ENCODE measurements around the gene PSD2. TPM values are rescaled to one million over a fixed set of nuclear protein-coding genes. Genes with fewer than 3 reads are reported as not detected.

The PSD2 gene
- total and polyA plus RNA-seq, 10 of the 15 experiments (the other 5 are each of a cell fraction or from before 2014, with no cell fraction given): 0.02 to 0.14 (median 0.03) TPM; not detected in 5

- ChIA-PET RAD21 (ENCODE audit: unreplicated experiment) (interaction anchor here (0.7 to 3.9 kb wide), 2 partner anchors 86 to 95 kb away, joined by 3 to 17 read pairs; no protein-coding TSS in a partner anchor), SMC1A (ENCODE audit: uncharacterized antibody, unreplicated experiment) (interaction anchor here (0.8 to 1.6 kb wide), 4 partner anchors 9 to 96 kb away, joined by 3 to 6 read pairs (median 4); no protein-coding TSS in a partner anchor), CTCF (interaction anchor here (0.5 to 5.1 kb wide), 7 partner anchors 11 to 238 kb away, joined by 3 to 64 read pairs (median 3); no protein-coding TSS in a partner anchor), POLR2A (no interaction called here)
- FAIRE-seq (no peak), ATAC-seq (no peak), DNase-seq (ENCODE audit: low read depth, low spot score) (no peak)
- Histone ChIP-seq H3K4me2 (ENCODE audit: control insufficient read depth, insufficient read depth) (no peak overlapping the region), H4K20me1 (ENCODE audit: control insufficient read depth, insufficient read depth) (no peaks in the 10 kb centered on the region), H3K27ac (ENCODE audit: control insufficient read depth, insufficient read depth) (no peak overlapping the region), H2AFZ (ENCODE audit: control insufficient read depth, low read depth, low read length) (no peak overlapping the region), H3K9me3 (replicated peaks; ENCODE audit: control insufficient read depth, insufficient read depth, low read length) (no peaks in the 10 kb centered on the region; the same call in 2 of the 3 replicates), H3K9ac (ENCODE audit: control insufficient read depth, insufficient read depth, low read length) (no peak overlapping the region), H3K79me2 (ENCODE audit: control insufficient read depth, insufficient read depth, low read length) (no peaks in the 10 kb centered on the region), H3K4me3 (no peak overlapping the region), H3K36me3 (ENCODE audit: control insufficient read depth in 2 of 2, insufficient read depth in 2 of 2, low read length in 1 of 2) (peaks cover 0 to 4% of the 10 kb centered on the region in 2 experiments; a peak in 3 of 4 replicates), H3K4me1 (ENCODE audit: control insufficient read depth, insufficient read depth, low read length) (no peaks in the 10 kb centered on the region), H3K27me3 (replicated peaks in 1 of 2; ENCODE audit: control insufficient read depth in 2 of 2, insufficient read depth in 2 of 2, low read length in 1 of 2) (no peaks in the 10 kb centered on the region)
- in situ Hi-C loops (cut with MboI) (no loop called here), intact Hi-C loops (cut with micrococcal nuclease; ENCODE audit: unreplicated experiment) (loop anchor here (10.0 kb wide), 1 partner anchor 172 kb away; the partner anchor contains the start of gene NRG2)
- TF ChIP-seq SPI1 (IDR thresholded peaks at IDR 0.05; ENCODE audit: borderline replicate concordance, insufficient read depth, low read depth, low read length) (no peak), RCOR1 (conservative IDR thresholded peaks at IDR 0.05; ENCODE audit: low read depth, low read length) (no peak), NRF1 (conservative IDR thresholded peaks at IDR 0.05; ENCODE audit: low read depth, low read length) (no peak), HCFC1 (IDR thresholded peaks at IDR 0.05; ENCODE audit: low read length) (no peak), STAT3 (IDR thresholded peaks at IDR 0.05; ENCODE audit: low read depth, low read length) (no peak), SRF (IDR thresholded peaks at IDR 0.05; ENCODE audit: low read depth in 2 of 2, low read length in 2 of 2) (no peak), POLR2AphosphoS5 (IDR thresholded peaks at IDR 0.05; ENCODE audit: low read length) (no peak), HDAC2 (IDR thresholded peaks at IDR 0.05) (no peak), HDGF (IDR thresholded peaks at IDR 0.05) (no peak), ELK1 (IDR thresholded peaks at IDR 0.05; ENCODE audit: low read depth, low read length) (no peak), SREBF1 (IDR thresholded peaks at IDR 0.05; ENCODE audit: low read length) (no peak)
- TF ChIP-seq, protein P1, sequence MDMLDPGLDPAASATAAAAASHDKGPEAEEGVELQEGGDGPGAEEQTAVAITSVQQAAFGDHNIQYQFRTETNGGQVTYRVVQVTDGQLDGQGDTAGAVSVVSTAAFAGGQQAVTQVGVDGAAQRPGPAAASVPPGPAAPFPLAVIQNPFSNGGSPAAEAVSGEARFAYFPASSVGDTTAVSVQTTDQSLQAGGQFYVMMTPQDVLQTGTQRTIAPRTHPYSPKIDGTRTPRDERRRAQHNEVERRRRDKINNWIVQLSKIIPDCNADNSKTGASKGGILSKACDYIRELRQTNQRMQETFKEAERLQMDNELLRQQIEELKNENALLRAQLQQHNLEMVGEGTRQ (IDR thresholded peaks at IDR 0.05; ENCODE audit: borderline replicate concordance, low read depth, low read length): no peak
- BruUV-seq (replicated peaks): no TSS peak
- 44% methylated on average over 16 of the region's 16 CpGs for WGBS (ENCODE audit: insufficient coverage, insufficient replicate concordance, low lambda C conversion rate, missing lambda C conversion rate)
Observed at GRCh38 chr5:139872851-139873794, 77.5 kb downstream of the PSD2 start.

Measured in GM12878 (cell line).